Left ventricle myocardium inferior (tissue), 1 donor: ENCODE data around the gene NPAS2. TPM values are rescaled to one million over a fixed set of nuclear protein-coding genes. Genes with fewer than 3 reads are reported as not detected.
A peak's percentile ranks its signal among the peaks of the same experiment; 100 is the strongest.

Source experiments
- DNase-seq: peaks from one replicate; pipeline ENCODE4 v3.0.0-alpha.2; 2020
- H3K27ac ChIP-seq: fragments of 200-600 bp; replicated peaks from 2 replicates; pipeline ENCODE4 v1.8.0; 2021
- H3K27me3 ChIP-seq: fragments of 200-600 bp; 2 replicates; pipeline ENCODE4 v1.8.0; 2021; ENCODE audit warnings: low read depth
- H3K36me3 ChIP-seq: fragments of 200-600 bp; 2 replicates; pipeline ENCODE4 v1.8.0; 2021
- H3K4me1 ChIP-seq: fragments of 200-600 bp; 2 replicates; pipeline ENCODE4 v1.8.0; 2021
- H3K4me3 ChIP-seq: fragments of 200-600 bp; 2 replicates; pipeline ENCODE4 v1.8.0; 2021; ENCODE audit warnings: mild to moderate bottlenecking, moderate library complexity
- H3K9me3 ChIP-seq: fragments of 200-600 bp; replicated peaks from 2 replicates; pipeline ENCODE4 v1.8.0; 2021
- CTCF ChIP-seq: fragments of 200-600 bp; IDR thresholded peaks from 2 replicates; pipeline ENCODE4 v1.8.0; 2021; ENCODE audit warnings: antibody characterized with exemption, mild to moderate bottlenecking, borderline replicate concordance
- intact Hi-C: fragments of 100-400 bp; cut with micrococcal nuclease; formaldehyde crosslinking; loops from one replicate; pipeline ENCODE4 v1.11.0; 2022
- long read RNA-seq: library from polyadenylated mRNA; unstranded; transcript quantifications from one replicate; pipeline ENCODE4 v2.0.0, GENCODE V29; 2021
- total RNA-seq: library from RNA; stranded (reverse); fragmentation: NEBNext Ultra II Directional; extraction: Animal tissue kit (Norgen Biotek cat#: 25700); gene quantifications from one replicate; pipeline ENCODE4 v1.2.1, GENCODE V29; 2021
- donor health status: DM: no; HTN: yes; CAD: no; lungs with severe emphysema.

Gene NPAS2
- 51.0 TPM for total RNA-seq
- long read RNA-seq, full-length matches to known transcripts, result 8 of 52 reads
- long read RNA-seq, partial matches to known transcripts, result 19 of 52 reads
- long read RNA-seq, other reads (novel, unspliced or antisense), result 25 of 52 reads

GRCh38 chr2:100819370-100820272, at the start of gene NPAS2:
TSS of gene NPAS2 (plus strand) at chr2:100820139. CDS start at chr2:100904755, 84,616 bp downstream.
- Histone ChIP-seq H3K36me3 (no peaks in the 10 kb centered on the region), H3K27me3 (no peaks in the 10 kb centered on the region), H3K9me3 (no peaks in the 10 kb centered on the region), H3K27ac (peak within 1 kb of the TSS; percentile 94), H3K4me1 (peaks cover 81% of the 10 kb centered on the region), H3K4me3 (peak within 1 kb of the TSS; percentile 91)
- DNase-seq, result peak; percentile 54
- intact Hi-C loops, result no loop called here
- no peak for TF ChIP-seq CTCF

GRCh38 chr2:100771125-100771524, 48.8 kb upstream of the NPAS2 start:
- Histone ChIP-seq H3K36me3 (no peaks in the 10 kb centered on the region), H3K9me3 (no peaks in the 10 kb centered on the region), H3K27ac (no peak overlapping the region), H3K4me1 (peaks cover 8% of the 10 kb centered on the region), H3K27me3 (no peaks in the 10 kb centered on the region), H3K4me3 (no peak overlapping the region)
- no peak for DNase-seq
- TF ChIP-seq CTCF, result no peak
- intact Hi-C loops, result no loop called here

GRCh38 chr2:100773538-100773937, 46.4 kb upstream of the NPAS2 start:
- DNase-seq, result no peak
- intact Hi-C loops, result no loop called here
- Histone ChIP-seq H3K9me3 (no peaks in the 10 kb centered on the region), H3K27ac (no peak overlapping the region), H3K27me3 (no peaks in the 10 kb centered on the region), H3K36me3 (no peaks in the 10 kb centered on the region), H3K4me1 (peaks cover 3% of the 10 kb centered on the region), H3K4me3 (no peak overlapping the region)
- no peak for TF ChIP-seq CTCF

- no peak for DNase-seq
- no peak for TF ChIP-seq CTCF
- peaks cover 11% of the 10 kb centered on the region for H3K4me1 ChIP-seq
- no peaks in the 10 kb centered on the region for H3K27me3 ChIP-seq
- H3K9me3 ChIP-seq, result no peaks in the 10 kb centered on the region
- H3K4me3 ChIP-seq, result no peak overlapping the region
- H3K27ac ChIP-seq, result no peak overlapping the region
- H3K36me3 ChIP-seq, result no peaks in the 10 kb centered on the region
- intact Hi-C loops, result no loop called here
These were observed 43.5 kb upstream of the NPAS2 start for GRCh38 chr2:100776445-100776844.

GRCh38 chr2:100778637-100779450, 41.1 kb upstream of the NPAS2 start:
- H3K27me3 ChIP-seq, result no peaks in the 10 kb centered on the region
- no peak overlapping the region for H3K27ac ChIP-seq
- H3K9me3 ChIP-seq, result no peaks in the 10 kb centered on the region
- intact Hi-C loops, result no loop called here
- no peaks in the 10 kb centered on the region for H3K36me3 ChIP-seq
- H3K4me3 ChIP-seq, result no peak overlapping the region
- DNase-seq, result no peak
- TF ChIP-seq CTCF, result no peak
- peaks cover 15% of the 10 kb centered on the region for H3K4me1 ChIP-seq
